ENCODE data around the gene APLN.

Gene APLN

GRCh38 chrX:129654652-129655546, at the start of gene APLN:
Gene APLN (minus strand): TSS chrX:129654956. CDS start chrX:129654630, 326 bp downstream.
- DNase-seq (ENCODE audit: low spot score), result peak; percentile 52

- DNase-seq (ENCODE audit: low spot score), result no peak
These were observed 49.7 kb upstream of the APLN start for GRCh38 chrX:129704491-129704890.

- no peak for DNase-seq (ENCODE audit: low spot score)
These were observed 46.9 kb upstream of the APLN start for GRCh38 chrX:129701624-129702069.

GRCh38 chrX:129700536-129700935, 45.8 kb upstream of the APLN start:
- no peak for DNase-seq (ENCODE audit: low spot score)

GRCh38 chrX:129698150-129698549, 43.4 kb upstream of the APLN start:
- no peak for DNase-seq (ENCODE audit: low spot score)

- DNase-seq (ENCODE audit: low spot score), result no peak
These were observed 42.6 kb upstream of the APLN start for GRCh38 chrX:129697204-129697829.

- DNase-seq (ENCODE audit: low spot score), result no peak
These were observed 41.9 kb upstream of the APLN start for GRCh38 chrX:129696463-129697155.

- DNase-seq (ENCODE audit: low spot score), result no peak
These were observed 41.2 kb upstream of the APLN start for GRCh38 chrX:129695937-129696336.

- no peak for DNase-seq (ENCODE audit: low spot score)
These were observed 40.8 kb upstream of the APLN start for GRCh38 chrX:129695535-129695934.

GRCh38 chrX:129694805-129695204, 40.0 kb upstream of the APLN start:
- no peak for DNase-seq (ENCODE audit: low spot score)

- no peak for DNase-seq (ENCODE audit: low spot score)
These were observed 38.6 kb upstream of the APLN start for GRCh38 chrX:129693354-129693753.

GRCh38 chrX:129690435-129690834, 35.7 kb upstream of the APLN start:
- DNase-seq (ENCODE audit: low spot score), result no peak

GRCh38 chrX:129689796-129690195, 35.0 kb upstream of the APLN start:
- DNase-seq (ENCODE audit: low spot score), result no peak

GRCh38 chrX:129688097-129688496, 33.3 kb upstream of the APLN start:
- no peak for DNase-seq (ENCODE audit: low spot score)

- DNase-seq (ENCODE audit: low spot score), result no peak
These were observed 31.7 kb upstream of the APLN start for GRCh38 chrX:129686422-129686948.

- DNase-seq (ENCODE audit: low spot score), result no peak
These were observed 28.2 kb upstream of the APLN start for GRCh38 chrX:129682979-129683378.

GRCh38 chrX:129679901-129680300, 25.1 kb upstream of the APLN start:
- DNase-seq (ENCODE audit: low spot score), result no peak

GRCh38 chrX:129678614-129679195, 23.9 kb upstream of the APLN start:
- DNase-seq (ENCODE audit: low spot score), result no peak

- DNase-seq (ENCODE audit: low spot score), result no peak
These were observed 12.7 kb upstream of the APLN start for GRCh38 chrX:129667412-129667811.

- no peak for DNase-seq (ENCODE audit: low spot score)
These were observed 11.3 kb upstream of the APLN start for GRCh38 chrX:129665916-129666644.

GRCh38 chrX:129663171-129663570, 8.4 kb upstream of the APLN start:
- no peak for DNase-seq (ENCODE audit: low spot score)
